ENCODE results near the gene RRP12.

The RRP12 gene

GRCh38 chr10:97363071-97363470 lies 38.1 kb downstream of the RRP12 start:
- H2AK5ac ChIP-seq (ENCODE audit: low read length, severe bottlenecking): no peak overlapping the region
- no peaks in the 10 kb centered on the region for H3K27me3 ChIP-seq (ENCODE audit: control insufficient read depth in 1 of 2, insufficient read depth in 1 of 2, low read length in 2 of 2)
- no peak overlapping the region for H3K14ac ChIP-seq (ENCODE audit: low read length in 2 of 2)
- H3K23ac ChIP-seq (ENCODE audit: low read length in 2 of 2): no peak overlapping the region
- peaks cover 78 to 85% of the 10 kb centered on the region in 2 experiments for H3K36me3 ChIP-seq (ENCODE audit: control insufficient read depth in 1 of 2, insufficient read depth in 2 of 2, low read depth in 1 of 2, low read length in 2 of 2)
- no peak overlapping the region for H3K27ac ChIP-seq (ENCODE audit: low read length, poor library complexity, severe bottlenecking)
- H3K79me1 ChIP-seq (replicated peaks; ENCODE audit: low read length, poor library complexity, severe bottlenecking): no peaks in the 10 kb centered on the region
- H3K4ac ChIP-seq (ENCODE audit: low read depth in 1 of 2, low read length in 2 of 2): no peak overlapping the region
- H3K4me2 ChIP-seq (ENCODE audit: low read length, poor library complexity, severe bottlenecking): no peak overlapping the region
- no peak overlapping the region for H3K9ac ChIP-seq (ENCODE audit: low read length)
- H2BK12ac ChIP-seq (ENCODE audit: low read length in 2 of 2): no peak overlapping the region
- H4K8ac ChIP-seq (ENCODE audit: low read length): no peak overlapping the region
- 98% methylated on average over 4 of the region's 4 CpGs for WGBS
- H2AFZ ChIP-seq (ENCODE audit: low read depth, low read length): no peak overlapping the region
- no peak overlapping the region for H3K18ac ChIP-seq (ENCODE audit: low read depth in 1 of 2, low read length in 2 of 2)
- no peak overlapping the region for H3K4me3 ChIP-seq (ENCODE audit: insufficient read depth in 1 of 2, low read depth in 1 of 2, low read length in 2 of 2)
- no peak for DNase-seq
- no peak overlapping the region for H2BK15ac ChIP-seq (ENCODE audit: low read depth, poor library complexity, severe bottlenecking)
- no peak overlapping the region for H2BK120ac ChIP-seq (ENCODE audit: low read depth, low read length)
- H2BK5ac ChIP-seq (ENCODE audit: low read depth, low read length, poor library complexity, severe bottlenecking): no peak overlapping the region
- H4K91ac ChIP-seq (ENCODE audit: low read length): no peak overlapping the region
- H3K4me1 ChIP-seq (ENCODE audit: control insufficient read depth, insufficient read depth, low read depth, low read length): no peaks in the 10 kb centered on the region
- no peaks in the 10 kb centered on the region for H3K9me3 ChIP-seq (ENCODE audit: control insufficient read depth, low read length)

- H2BK120ac ChIP-seq (ENCODE audit: low read depth, low read length): no peak overlapping the region
- H3K27ac ChIP-seq (ENCODE audit: low read length, poor library complexity, severe bottlenecking): no peak overlapping the region
- H3K27me3 ChIP-seq (ENCODE audit: control insufficient read depth in 1 of 2, insufficient read depth in 1 of 2, low read length in 2 of 2): no peaks in the 10 kb centered on the region
- no peak overlapping the region for H3K9ac ChIP-seq (ENCODE audit: low read length)
- H3K4me3 ChIP-seq (ENCODE audit: insufficient read depth in 1 of 2, low read depth in 1 of 2, low read length in 2 of 2): no peak overlapping the region
- no peak overlapping the region for H3K4me2 ChIP-seq (ENCODE audit: low read length, poor library complexity, severe bottlenecking)
- H3K18ac ChIP-seq (ENCODE audit: low read depth in 1 of 2, low read length in 2 of 2): no peak overlapping the region
- no peak overlapping the region for H2BK12ac ChIP-seq (ENCODE audit: low read length in 2 of 2)
- H3K79me1 ChIP-seq (replicated peaks; ENCODE audit: low read length, poor library complexity, severe bottlenecking): no peaks in the 10 kb centered on the region
- no peak overlapping the region for H2AK5ac ChIP-seq (ENCODE audit: low read length, severe bottlenecking)
- no peak overlapping the region for H4K91ac ChIP-seq (ENCODE audit: low read length)
- H3K9me3 ChIP-seq (ENCODE audit: control insufficient read depth, low read length): no peaks in the 10 kb centered on the region
- 99% methylated on average over 11 of the region's 11 CpGs for WGBS
- H3K36me3 ChIP-seq (ENCODE audit: control insufficient read depth in 1 of 2, insufficient read depth in 2 of 2, low read depth in 1 of 2, low read length in 2 of 2): peaks cover 79 to 85% of the 10 kb centered on the region in 2 experiments
- H4K8ac ChIP-seq (ENCODE audit: low read length): no peak overlapping the region
- no peak overlapping the region for H2BK5ac ChIP-seq (ENCODE audit: low read depth, low read length, poor library complexity, severe bottlenecking)
- no peak overlapping the region for H3K4ac ChIP-seq (ENCODE audit: low read depth in 1 of 2, low read length in 2 of 2)
- H2BK15ac ChIP-seq (ENCODE audit: low read depth, poor library complexity, severe bottlenecking): no peak overlapping the region
- no peaks in the 10 kb centered on the region for H3K4me1 ChIP-seq (ENCODE audit: control insufficient read depth, insufficient read depth, low read depth, low read length)
- no peak for DNase-seq
- no peak overlapping the region for H3K14ac ChIP-seq (ENCODE audit: low read length in 2 of 2)
- H3K23ac ChIP-seq (ENCODE audit: low read length in 2 of 2): no peak overlapping the region
- no peak overlapping the region for H2AFZ ChIP-seq (ENCODE audit: low read depth, low read length)
These were observed 38.7 kb downstream of the RRP12 start for GRCh38 chr10:97362310-97363033.

- Histone ChIP-seq H2BK15ac (ENCODE audit: low read depth, poor library complexity, severe bottlenecking) (no peak overlapping the region), H3K79me1 (replicated peaks; ENCODE audit: low read length, poor library complexity, severe bottlenecking) (no peaks in the 10 kb centered on the region), H3K18ac (ENCODE audit: low read depth in 1 of 2, low read length in 2 of 2) (no peak overlapping the region), H2BK5ac (ENCODE audit: low read depth, low read length, poor library complexity, severe bottlenecking) (no peak overlapping the region), H3K4me2 (ENCODE audit: low read length, poor library complexity, severe bottlenecking) (no peak overlapping the region), H2AK5ac (ENCODE audit: low read length, severe bottlenecking) (no peak overlapping the region), H3K27ac (ENCODE audit: low read length, poor library complexity, severe bottlenecking) (no peak overlapping the region), H3K4me1 (ENCODE audit: control insufficient read depth, insufficient read depth, low read depth, low read length) (no peaks in the 10 kb centered on the region), H3K27me3 (ENCODE audit: control insufficient read depth in 1 of 2, insufficient read depth in 1 of 2, low read length in 2 of 2) (no peaks in the 10 kb centered on the region), H2BK12ac (ENCODE audit: low read length in 2 of 2) (no peak overlapping the region), H3K9me3 (ENCODE audit: control insufficient read depth, low read length) (no peaks in the 10 kb centered on the region), H3K4me3 (ENCODE audit: insufficient read depth in 1 of 2, low read depth in 1 of 2, low read length in 2 of 2) (no peak overlapping the region), H4K8ac (ENCODE audit: low read length) (peak overlapping the region; percentile 13), H3K23ac (ENCODE audit: low read length in 2 of 2) (no peak overlapping the region), H3K14ac (ENCODE audit: low read length in 2 of 2) (no peak overlapping the region), H4K91ac (ENCODE audit: low read length) (no peak overlapping the region), H3K36me3 (ENCODE audit: control insufficient read depth in 1 of 2, insufficient read depth in 2 of 2, low read depth in 1 of 2, low read length in 2 of 2) (peaks cover 79 to 83% of the 10 kb centered on the region in 2 experiments), H3K9ac (ENCODE audit: low read length) (no peak overlapping the region), H2AFZ (ENCODE audit: low read depth, low read length) (no peak overlapping the region), H3K4ac (ENCODE audit: low read depth in 1 of 2, low read length in 2 of 2) (no peak overlapping the region), H2BK120ac (ENCODE audit: low read depth, low read length) (no peak overlapping the region)
- 91% methylated on average over 8 of the region's 11 CpGs for WGBS
- no peak for DNase-seq
These were observed 39.6 kb downstream of the RRP12 start for GRCh38 chr10:97361537-97361901.

GRCh38 chr10:97360705-97361536 lies 40.2 kb downstream of the RRP12 start:
- no peak overlapping the region for H3K23ac ChIP-seq (ENCODE audit: low read length in 2 of 2)
- DNase-seq: no peak
- 96% methylated on average over 11 of the region's 11 CpGs for WGBS
- no peak overlapping the region for H3K27ac ChIP-seq (ENCODE audit: low read length, poor library complexity, severe bottlenecking)
- no peak overlapping the region for H3K18ac ChIP-seq (ENCODE audit: low read depth in 1 of 2, low read length in 2 of 2)
- H3K79me1 ChIP-seq (replicated peaks; ENCODE audit: low read length, poor library complexity, severe bottlenecking): no peaks in the 10 kb centered on the region
- H2AK5ac ChIP-seq (ENCODE audit: low read length, severe bottlenecking): no peak overlapping the region
- no peak overlapping the region for H2AFZ ChIP-seq (ENCODE audit: low read depth, low read length)
- no peak overlapping the region for H4K8ac ChIP-seq (ENCODE audit: low read length)
- no peaks in the 10 kb centered on the region for H3K27me3 ChIP-seq (ENCODE audit: control insufficient read depth in 1 of 2, insufficient read depth in 1 of 2, low read length in 2 of 2)
- no peak overlapping the region for H3K9ac ChIP-seq (ENCODE audit: low read length)
- no peaks in the 10 kb centered on the region for H3K4me1 ChIP-seq (ENCODE audit: control insufficient read depth, insufficient read depth, low read depth, low read length)
- no peak overlapping the region for H3K4me2 ChIP-seq (ENCODE audit: low read length, poor library complexity, severe bottlenecking)
- H2BK5ac ChIP-seq (ENCODE audit: low read depth, low read length, poor library complexity, severe bottlenecking): no peak overlapping the region
- peaks cover 79 to 83% of the 10 kb centered on the region in 2 experiments for H3K36me3 ChIP-seq (ENCODE audit: control insufficient read depth in 1 of 2, insufficient read depth in 2 of 2, low read depth in 1 of 2, low read length in 2 of 2)
- no peaks in the 10 kb centered on the region for H3K9me3 ChIP-seq (ENCODE audit: control insufficient read depth, low read length)
- H2BK15ac ChIP-seq (ENCODE audit: low read depth, poor library complexity, severe bottlenecking): no peak overlapping the region
- H3K14ac ChIP-seq (ENCODE audit: low read length in 2 of 2): no peak overlapping the region
- H3K4ac ChIP-seq (ENCODE audit: low read depth in 1 of 2, low read length in 2 of 2): no peak overlapping the region
- H4K91ac ChIP-seq (ENCODE audit: low read length): no peak overlapping the region
- no peak overlapping the region for H2BK12ac ChIP-seq (ENCODE audit: low read length in 2 of 2)
- no peak overlapping the region for H3K4me3 ChIP-seq (ENCODE audit: insufficient read depth in 1 of 2, low read depth in 1 of 2, low read length in 2 of 2)
- no peak overlapping the region for H2BK120ac ChIP-seq (ENCODE audit: low read depth, low read length)

Data from mesenchymal stem cell (in vitro differentiated cells and primary cell).